ENCODE data around the gene TMEM254. TPM values are rescaled to one million over a fixed set of nuclear protein-coding genes. Genes with fewer than 3 reads are reported as not detected.

TMEM254 gene
- polyA plus RNA-seq, 2 of the 4 experiments (the other 2 are of a cell fraction), result 20.4 to 38.9 TPM

DNA sequence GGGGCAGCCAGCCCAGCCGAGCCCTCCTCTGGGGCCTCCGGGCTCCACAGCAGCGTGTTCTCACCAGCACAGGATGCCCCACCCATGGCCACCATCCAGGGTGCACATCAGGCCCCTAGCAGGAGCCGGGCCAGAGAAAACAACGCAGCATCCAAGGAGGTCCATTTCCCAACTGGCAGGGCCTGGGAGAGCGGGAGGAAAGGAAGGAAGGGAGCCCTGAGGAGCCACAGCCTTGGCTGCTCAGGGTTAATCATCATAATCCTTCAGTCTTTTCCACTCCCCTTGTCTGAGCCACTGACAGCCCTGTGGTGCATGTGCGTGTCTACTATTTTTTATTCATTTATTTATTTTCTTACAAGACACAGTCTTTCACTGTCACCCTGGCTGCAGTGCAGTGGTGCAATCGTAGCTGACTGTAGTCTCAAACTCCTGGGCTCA is 57.7 kb downstream of the TMEM254 start:
- H3K27ac ChIP-seq, result no peak overlapping the region
- no peak for DNase-seq (ENCODE audit: low read depth in 1 of 2, low spot score in 1 of 2)
- CTCF ChIA-PET, result interaction anchor here (0.9 kb wide), 1 partner anchor 13 kb away, joined by 3 read pairs; no protein-coding TSS in a partner anchor
- no peak overlapping the region for H3K4me2 ChIP-seq
- ATAC-seq, result peak in 1 of 2 experiments; percentile 10; a peak in 1 of 6 replicates
- POLR2A ChIA-PET, result no interaction called here
- no peak overlapping the region for H3K4me3 ChIP-seq
- FAIRE-seq, result no peak
- WGBS (ENCODE audit: missing lambda C conversion rate), result 54% methylated on average over 8 of the region's 8 CpGs
- TF ChIP-seq SREBF2 (IDR thresholded peaks at IDR 0.05) (no peak), CHD4 (IDR thresholded peaks at IDR 0.05; ENCODE audit: borderline replicate concordance) (no peak), ESRRA (IDR thresholded peaks at IDR 0.05; ENCODE audit: borderline replicate concordance, low read length) (no peak), TP53 (CRISPR knock-in tag; IDR thresholded peaks at IDR 0.05) (no peak), POLR2A (IDR thresholded peaks at IDR 0.05; ENCODE audit: low read length) (no peak), FOSB (CRISPR knock-in tag; IDR thresholded peaks at IDR 0.05) (no peak), BCL3 (IDR thresholded peaks at IDR 0.05) (no peak), RNF2 (IDR thresholded peaks at IDR 0.05; ENCODE audit: borderline replicate concordance, low read depth) (no peak), ZNF302 (CRISPR knock-in tag; IDR thresholded peaks at IDR 0.05) (no peak)
- TF ChIP-seq, protein P1, sequence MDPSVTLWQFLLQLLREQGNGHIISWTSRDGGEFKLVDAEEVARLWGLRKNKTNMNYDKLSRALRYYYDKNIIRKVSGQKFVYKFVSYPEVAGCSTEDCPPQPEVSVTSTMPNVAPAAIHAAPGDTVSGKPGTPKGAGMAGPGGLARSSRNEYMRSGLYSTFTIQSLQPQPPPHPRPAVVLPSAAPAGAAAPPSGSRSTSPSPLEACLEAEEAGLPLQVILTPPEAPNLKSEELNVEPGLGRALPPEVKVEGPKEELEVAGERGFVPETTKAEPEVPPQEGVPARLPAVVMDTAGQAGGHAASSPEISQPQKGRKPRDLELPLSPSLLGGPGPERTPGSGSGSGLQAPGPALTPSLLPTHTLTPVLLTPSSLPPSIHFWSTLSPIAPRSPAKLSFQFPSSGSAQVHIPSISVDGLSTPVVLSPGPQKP (IDR thresholded peaks at IDR 0.05; ENCODE audit: low read depth, low read length), result no peak
- H3K9me3 ChIP-seq, result no peaks in the 10 kb centered on the region
- 0 out of 3 replicates have a peak, but pooled peaks cover 9% of the 10 kb centered on the region for H3K4me1 ChIP-seq

- no peak overlapping the region for H3K4me3 ChIP-seq
- H3K4me1 ChIP-seq, result 0 out of 3 replicates have a peak, but pooled peaks cover 9% of the 10 kb centered on the region
- ATAC-seq (no peak), DNase-seq (ENCODE audit: low read depth in 1 of 2, low spot score in 1 of 2) (no peak), FAIRE-seq (no peak)
- H3K27ac ChIP-seq, result no peak overlapping the region
- no peak for TF ChIP-seq RCOR1 (IDR thresholded peaks at IDR 0.05; ENCODE audit: low read depth, low read length)
- TF ChIP-seq TP53 (CRISPR knock-in tag; IDR thresholded peaks at IDR 0.05), result no peak
- no peak for TF ChIP-seq EHMT2 (IDR thresholded peaks at IDR 0.05; ENCODE audit: low read depth)
- no peak for TF ChIP-seq EHF (CRISPR knock-in tag; IDR thresholded peaks at IDR 0.05)
- TF ChIP-seq ZSCAN20 (CRISPR knock-in tag; IDR thresholded peaks at IDR 0.05), result no peak
- no peak for TF ChIP-seq MAFK (IDR thresholded peaks at IDR 0.05; ENCODE audit: partially characterized antibody)
- no peak for TF ChIP-seq FOSB (CRISPR knock-in tag; IDR thresholded peaks at IDR 0.05)
- TF ChIP-seq BHLHE40 (IDR thresholded peaks at IDR 0.05; ENCODE audit: low read depth, low read length), result no peak
- TF ChIP-seq HOXB13 (CRISPR knock-in tag; IDR thresholded peaks at IDR 0.05; ENCODE audit: low read depth), result no peak
- TF ChIP-seq HOXA7 (CRISPR knock-in tag; IDR thresholded peaks at IDR 0.05), result no peak
- TF ChIP-seq FOXS1 (CRISPR knock-in tag; IDR thresholded peaks at IDR 0.05), result no peak
- WGBS (ENCODE audit: missing lambda C conversion rate), result 76% methylated on average over 14 of the region's 14 CpGs
- CTCF ChIA-PET, result interaction anchor here (0.9 to 1.1 kb wide), 4 partner anchors 12 to 368 kb away, joined by 3 to 4 read pairs (median 3); no protein-coding TSS in a partner anchor
- no peaks in the 10 kb centered on the region for H3K9me3 ChIP-seq
- no peak overlapping the region for H3K4me2 ChIP-seq
- POLR2A ChIA-PET, result no interaction called here
Measured at GRCh38 chr10:80137031-80137862, 58.8 kb downstream of the TMEM254 start.

- ChIA-PET POLR2A (no interaction called here), CTCF (interaction anchor here (0.9 to 1.1 kb wide), 3 partner anchors 79 to 367 kb away, joined by 3 to 4 read pairs (median 3); no protein-coding TSS in a partner anchor)
- 0 out of 3 replicates have a peak, but pooled peaks cover 7% of the 10 kb centered on the region for H3K4me1 ChIP-seq
- no peak for FAIRE-seq
- no peak for DNase-seq (ENCODE audit: low read depth in 1 of 2, low spot score in 1 of 2)
- H3K4me2 ChIP-seq, result no peak overlapping the region
- ATAC-seq, result no peak
- no peak for TF ChIP-seq RCOR1 (IDR thresholded peaks at IDR 0.05; ENCODE audit: low read depth, low read length)
- TF ChIP-seq NFE2L2 (conservative IDR thresholded peaks at IDR 0.05; ENCODE audit: low read length), result no peak
- no peak for TF ChIP-seq EHMT2 (IDR thresholded peaks at IDR 0.05; ENCODE audit: low read depth)
- no peak for TF ChIP-seq CEBPB (IDR thresholded peaks at IDR 0.05)
- TF ChIP-seq, protein P2, sequence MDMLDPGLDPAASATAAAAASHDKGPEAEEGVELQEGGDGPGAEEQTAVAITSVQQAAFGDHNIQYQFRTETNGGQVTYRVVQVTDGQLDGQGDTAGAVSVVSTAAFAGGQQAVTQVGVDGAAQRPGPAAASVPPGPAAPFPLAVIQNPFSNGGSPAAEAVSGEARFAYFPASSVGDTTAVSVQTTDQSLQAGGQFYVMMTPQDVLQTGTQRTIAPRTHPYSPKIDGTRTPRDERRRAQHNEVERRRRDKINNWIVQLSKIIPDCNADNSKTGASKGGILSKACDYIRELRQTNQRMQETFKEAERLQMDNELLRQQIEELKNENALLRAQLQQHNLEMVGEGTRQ (IDR thresholded peaks at IDR 0.05), result no peak
- no peak for TF ChIP-seq NPAS2 (CRISPR knock-in tag; IDR thresholded peaks at IDR 0.05; ENCODE audit: borderline replicate concordance)
- TF ChIP-seq HOXB13 (CRISPR knock-in tag; IDR thresholded peaks at IDR 0.05; ENCODE audit: low read depth), result no peak
- TF ChIP-seq CHD4 (IDR thresholded peaks at IDR 0.05; ENCODE audit: borderline replicate concordance), result no peak
- no peak for TF ChIP-seq CBX8 (IDR thresholded peaks at IDR 0.05)
- no peak for TF ChIP-seq RARB (CRISPR knock-in tag; IDR thresholded peaks at IDR 0.05)
- TF ChIP-seq ZSCAN20 (CRISPR knock-in tag; IDR thresholded peaks at IDR 0.05), result no peak
- no peak for TF ChIP-seq MYC (IDR thresholded peaks at IDR 0.05; ENCODE audit: borderline replicate concordance, low read length)
- TF ChIP-seq TP53 (CRISPR knock-in tag; IDR thresholded peaks at IDR 0.05), result no peak
- TF ChIP-seq NR3C1 (IDR thresholded peaks at IDR 0.05), result no peak
- no peak for TF ChIP-seq FOSL2 (IDR thresholded peaks at IDR 0.05)
- no peak for TF ChIP-seq FOSL2 (CRISPR knock-in tag; IDR thresholded peaks at IDR 0.05)
- TF ChIP-seq KDM5A (IDR thresholded peaks at IDR 0.05), result no peak
- no peak for TF ChIP-seq HES2 (IDR thresholded peaks at IDR 0.05)
- no peak for TF ChIP-seq HOXA7 (CRISPR knock-in tag; IDR thresholded peaks at IDR 0.05)
- no peak for TF ChIP-seq CHD2 (IDR thresholded peaks at IDR 0.05; ENCODE audit: low read length, partially characterized antibody)
- H3K4me3 ChIP-seq, result no peak overlapping the region
- H3K27ac ChIP-seq, result no peak overlapping the region
- WGBS (ENCODE audit: missing lambda C conversion rate), result 64% methylated on average over 4 of the region's 4 CpGs
- H3K9me3 ChIP-seq, result no peaks in the 10 kb centered on the region
Measured at GRCh38 chr10:80137920-80138319, 59.5 kb downstream of the TMEM254 start.
